HepG2 (cell line): ENCODE results near the gene PPP2R5B. TPM values are rescaled to one million over a fixed set of nuclear protein-coding genes. Genes with fewer than 3 reads are reported as not detected.

Experiments
- ATF1 ChIP-seq: IDR thresholded peaks from 2 replicates; pipeline ENCODE4 v1.6.1; 2016; ENCODE audit warnings: mild to moderate bottlenecking, control low read depth
- HCFC1 ChIP-seq: fragments of 150-350 bp; IDR thresholded peaks from 2 replicates; pipeline ENCODE4 v1.6.1; 2014; ENCODE audit warnings: low read depth, low read length
- KLF6 ChIP-seq: IDR thresholded peaks from 2 replicates; pipeline ENCODE4 v1.8.0; 2016; ENCODE audit warnings: missing biosample characterization, missing genetic modification reagents
- NR1H2 ChIP-seq: sonication (generic); formaldehyde crosslinking; IDR thresholded peaks from 2 replicates; pipeline ENCODE4 v1.8.1; 2022; ENCODE audit warnings: low read depth, missing genetic modification reagents, borderline replicate concordance
- PCBP1 ChIP-seq: fragments of 200-400 bp; formaldehyde crosslinking; IDR thresholded peaks from 2 replicates; pipeline ENCODE4 v1.6.1; 2017; ENCODE audit warnings: mild to moderate bottlenecking, low read depth, low read length, borderline replicate concordance
- SMARCE1 ChIP-seq: fragments of 450-650 bp; IDR thresholded peaks from 2 replicates; pipeline ENCODE4 v1.6.1; 2017; ENCODE audit warnings: borderline replicate concordance
- SRSF4 ChIP-seq: fragments of 200-400 bp; formaldehyde crosslinking; IDR thresholded peaks from one replicate; pipeline ENCODE4 v1.6.1; 2018; ENCODE audit warnings: mild to moderate bottlenecking, low read depth, low read length, moderate library complexity; ENCODE audit not compliant: poor library complexity, severe bottlenecking
- STAT5B ChIP-seq: sonication (generic); formaldehyde crosslinking; IDR thresholded peaks from 2 replicates; pipeline ENCODE4 v1.4.0; 2020; ENCODE audit warnings: missing genetic modification reagents
- SUZ12 ChIP-seq: fragments of 150-350 bp; IDR thresholded peaks from 2 replicates; pipeline ENCODE4 v1.6.1; 2014; ENCODE audit warnings: low read depth, low read length
- ZBTB10 ChIP-seq: sonication (generic); formaldehyde crosslinking; IDR thresholded peaks from 2 replicates; pipeline ENCODE4 v1.4.0; 2020; ENCODE audit warnings: missing genetic modification reagents, borderline replicate concordance
- ZC3H13 ChIP-seq: sonication (generic); formaldehyde crosslinking; IDR thresholded peaks from 2 replicates; pipeline ENCODE4 v1.8.1; 2023; ENCODE audit warnings: mild to moderate bottlenecking, missing genetic modification reagents, moderate library complexity
- ZEB1 ChIP-seq: IDR thresholded peaks from 2 replicates; pipeline ENCODE4 v1.6.1; 2012; ENCODE audit warnings: mild to moderate bottlenecking, low read depth, inconsistent platforms; ENCODE audit not compliant: insufficient replicate concordance
- ZNF205 ChIP-seq: IDR thresholded peaks from 2 replicates; pipeline ENCODE4 v1.6.1; 2018; ENCODE audit warnings: missing biosample characterization, missing genetic modification reagents
- ZNF382 ChIP-seq: sonication (generic); formaldehyde crosslinking; IDR thresholded peaks from 2 replicates; pipeline ENCODE4 v1.5.0; 2020; ENCODE audit warnings: missing genetic modification reagents, mild to moderate bottlenecking, borderline replicate concordance
- ZNF558 ChIP-seq: sonication (generic); formaldehyde crosslinking; IDR thresholded peaks from 2 replicates; pipeline ENCODE4 v1.9.0; 2022; ENCODE audit warnings: mild to moderate bottlenecking, missing genetic modification reagents, borderline replicate concordance
- ZNF580 ChIP-seq: IDR thresholded peaks from 2 replicates; pipeline ENCODE4 v1.6.1; 2016; ENCODE audit warnings: low read depth, borderline replicate concordance
- ZNF607 ChIP-seq: sonication (generic); formaldehyde crosslinking; IDR thresholded peaks from 2 replicates; pipeline ENCODE4 v1.5.1; 2020; ENCODE audit warnings: missing genetic modification reagents, mild to moderate bottlenecking, borderline replicate concordance
- ZNF644 ChIP-seq: IDR thresholded peaks from 2 replicates; pipeline ENCODE4 v1.6.1; 2016; ENCODE audit warnings: low read depth
- ZNF777 ChIP-seq: sonication (generic); formaldehyde crosslinking; IDR thresholded peaks from 2 replicates; pipeline ENCODE4 v1.4.0; 2020; ENCODE audit warnings: missing genetic modification reagents
- polyA plus RNA-seq, 8 experiments: library from polyadenylated mRNA; depleted of rRNA in 3 of 8; stranded (reverse) in 7 of 8; unstranded in 1 of 8; fragments of >200 nt; fragmentation: Illumina TruSeq in 4 of 8; extraction: Trizol in 4 of 8; gene quantifications; 2 replicates each; pipeline versions ENCODE4 v1.2.1 to v1.2.3, GENCODE V29; 2011 to 2016; ENCODE audit warnings: low read depth in 4 of 8, missing spikeins in 1 of 8, mixed read lengths in 1 of 8; ENCODE audit not compliant: insufficient read depth in 1 of 8
- total RNA-seq, 5 experiments: library from RNA; depleted of rRNA; stranded (reverse); fragments of >200 nt; fragmentation: Illumina TruSeq; extraction: Trizol; gene quantifications; 2 replicates each; pipeline ENCODE4 v1.2.3, GENCODE V29; 2016; ENCODE audit warnings: low read depth in 1 of 5
- TF ChIP-seq, protein P1 (sequence below): sonication (generic); formaldehyde crosslinking; IDR thresholded peaks from 2 replicates; pipeline ENCODE4 v1.8.0; 2022; ENCODE audit warnings: mild to moderate bottlenecking, missing genetic modification reagents, borderline replicate concordance
- TF ChIP-seq, protein P2 (sequence below): sonication (generic); formaldehyde crosslinking; IDR thresholded peaks from 2 replicates; pipeline ENCODE4 v1.9.0; 2021; ENCODE audit warnings: missing genetic modification reagents, borderline replicate concordance
- TF ChIP-seq, protein P3 (sequence below): sonication (generic); formaldehyde crosslinking; IDR thresholded peaks from 2 replicates; pipeline ENCODE4 v1.4.0; 2020; ENCODE audit warnings: missing genetic modification reagents, borderline replicate concordance

Gene PPP2R5B
- total and polyA plus RNA-seq, 2 of the 13 experiments (the other 11 are each of a cell fraction or from before 2014, with no cell fraction given) = 2.3 to 8.3 TPM

DNA sequence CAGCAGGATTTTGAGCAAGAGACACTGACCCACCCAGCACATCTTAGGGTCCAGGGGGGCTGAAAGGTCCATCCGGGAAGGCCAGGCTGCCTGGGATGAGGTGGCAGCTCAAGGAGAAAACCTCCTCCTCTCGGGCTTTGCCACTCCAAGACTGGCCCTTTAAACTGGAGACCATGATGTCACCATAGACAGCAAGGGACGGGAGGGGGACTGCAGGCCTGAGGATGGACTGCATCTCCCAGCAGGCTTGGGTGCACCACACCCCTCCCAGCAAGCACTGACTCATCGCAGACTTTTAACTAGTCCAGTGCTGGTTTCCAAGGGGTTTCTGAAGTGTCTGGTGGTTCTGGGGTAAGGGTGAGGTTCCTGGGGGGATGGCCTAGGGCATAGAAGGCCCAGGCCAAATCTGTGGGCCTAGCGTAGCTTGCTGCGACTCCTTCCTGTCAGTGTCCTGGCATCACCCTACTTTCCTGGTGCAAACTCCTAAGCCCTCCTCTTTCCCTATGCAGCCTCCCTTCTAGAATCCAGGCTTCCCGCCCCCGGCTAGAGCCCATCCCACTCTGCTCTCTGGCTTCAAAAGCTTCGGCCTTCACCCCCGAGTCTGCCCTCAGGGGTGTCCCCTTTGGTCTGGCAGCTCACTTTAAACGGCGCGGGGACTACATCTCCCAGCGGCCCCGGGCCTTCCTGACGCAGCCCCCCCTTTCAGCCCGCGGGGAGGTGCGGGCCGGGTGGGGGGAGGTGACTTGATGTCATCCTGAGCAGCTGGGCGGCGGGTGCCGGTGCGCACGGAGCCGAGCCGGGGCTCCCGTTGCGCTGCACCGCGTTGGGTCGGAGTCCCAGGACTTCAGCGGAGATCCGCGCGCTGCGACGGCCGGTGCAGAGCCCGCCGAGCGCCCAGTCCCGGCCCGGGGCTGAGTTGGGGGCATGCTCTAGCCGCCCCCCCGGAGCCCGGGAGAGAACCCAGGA, at the start of gene PPP2R5B (continued):
- TF ChIP-seq, protein P1, sequence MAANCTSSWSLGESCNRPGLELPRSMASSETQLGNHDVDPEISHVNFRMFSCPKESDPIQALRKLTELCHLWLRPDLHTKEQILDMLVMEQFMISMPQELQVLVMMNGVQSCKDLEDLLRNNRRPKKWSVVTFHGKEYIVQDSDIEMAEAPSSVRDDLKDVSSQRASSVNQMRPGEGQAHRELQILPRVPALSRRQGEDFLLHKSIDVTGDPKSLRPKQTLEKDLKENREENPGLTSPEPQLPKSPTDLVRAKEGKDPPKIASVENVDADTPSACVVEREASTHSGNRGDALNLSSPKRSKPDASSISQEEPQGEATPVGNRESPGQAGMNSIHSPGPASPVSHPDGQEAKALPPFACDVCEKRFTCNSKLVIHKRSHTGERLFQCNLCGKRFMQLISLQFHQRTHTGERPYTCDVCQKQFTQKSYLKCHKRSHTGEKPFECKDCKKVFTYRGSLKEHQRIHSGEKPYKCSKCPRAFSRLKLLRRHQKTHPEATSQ (CRISPR knock-in tag) = no peak
- TF ChIP-seq ZEB1 = no peak
- TF ChIP-seq, protein P2, sequence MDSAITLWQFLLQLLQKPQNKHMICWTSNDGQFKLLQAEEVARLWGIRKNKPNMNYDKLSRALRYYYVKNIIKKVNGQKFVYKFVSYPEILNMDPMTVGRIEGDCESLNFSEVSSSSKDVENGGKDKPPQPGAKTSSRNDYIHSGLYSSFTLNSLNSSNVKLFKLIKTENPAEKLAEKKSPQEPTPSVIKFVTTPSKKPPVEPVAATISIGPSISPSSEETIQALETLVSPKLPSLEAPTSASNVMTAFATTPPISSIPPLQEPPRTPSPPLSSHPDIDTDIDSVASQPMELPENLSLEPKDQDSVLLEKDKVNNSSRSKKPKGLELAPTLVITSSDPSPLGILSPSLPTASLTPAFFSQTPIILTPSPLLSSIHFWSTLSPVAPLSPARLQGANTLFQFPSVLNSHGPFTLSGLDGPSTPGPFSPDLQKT (CRISPR knock-in tag) = no peak
- TF ChIP-seq ZNF607 (CRISPR knock-in tag) = peak; percentile 45; the same call in 1 of the 2 replicates
- no peak for TF ChIP-seq ZBTB10 (CRISPR knock-in tag)
- no peak; the same call in 1 of the 2 replicates for TF ChIP-seq KLF6 (CRISPR knock-in tag)
- TF ChIP-seq ZNF205 (CRISPR knock-in tag) = 0 out of 2 replicates have a peak, but pooled peaks have one; percentile 40
- TF ChIP-seq SMARCE1 = no peak
- TF ChIP-seq SUZ12 = peak; percentile 58; the same call in 1 of the 2 replicates
- TF ChIP-seq ZNF777 (CRISPR knock-in tag) = 0 out of 2 replicates have a peak, but pooled peaks have one; percentile 34
- no peak for TF ChIP-seq NR1H2 (CRISPR knock-in tag)
- TF ChIP-seq ZNF382 = no peak
- no peak for TF ChIP-seq SRSF4
- TF ChIP-seq, protein P3, sequence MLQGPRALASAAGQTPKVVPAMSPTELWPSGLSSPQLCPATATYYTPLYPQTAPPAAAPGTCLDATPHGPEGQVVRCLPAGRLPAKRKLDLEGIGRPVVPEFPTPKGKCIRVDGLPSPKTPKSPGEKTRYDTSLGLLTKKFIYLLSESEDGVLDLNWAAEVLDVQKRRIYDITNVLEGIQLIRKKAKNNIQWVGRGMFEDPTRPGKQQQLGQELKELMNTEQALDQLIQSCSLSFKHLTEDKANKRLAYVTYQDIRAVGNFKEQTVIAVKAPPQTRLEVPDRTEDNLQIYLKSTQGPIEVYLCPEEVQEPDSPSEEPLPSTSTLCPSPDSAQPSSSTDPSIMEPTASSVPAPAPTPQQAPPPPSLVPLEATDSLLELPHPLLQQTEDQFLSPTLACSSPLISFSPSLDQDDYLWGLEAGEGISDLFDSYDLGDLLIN (CRISPR knock-in tag) = no peak
- no peak for TF ChIP-seq STAT5B (CRISPR knock-in tag)
- TF ChIP-seq ZC3H13 (CRISPR knock-in tag) = no peak
- TF ChIP-seq ZNF644 (CRISPR knock-in tag) = no peak
- TF ChIP-seq ATF1 (CRISPR knock-in tag) = peak; percentile 89
- peak; percentile 19; the same call in 1 of the 2 replicates for TF ChIP-seq PCBP1
- TF ChIP-seq ZNF558 (CRISPR knock-in tag) = 0 out of 2 replicates have a peak, but pooled peaks have one; percentile 31
- TF ChIP-seq HCFC1 = peak; percentile 86
- no peak for TF ChIP-seq ZNF580 (CRISPR knock-in tag)
